ENCODE data around the gene QKI. TPM values are rescaled to one million over a fixed set of nuclear protein-coding genes. Genes with fewer than 3 reads are reported as not detected.

Gene QKI
- 100 to 1,000 TPM; 158 to 304 (median 172) TPM for total RNA-seq

GRCh38 chr6:163414117-163414945 is at the start of gene QKI:
TSS of gene QKI (plus strand) at chr6:163414718. CDS start at chr6:163415194, 476 bp downstream.
- no peaks in the 10 kb centered on the region for H3K4me1 ChIP-seq
- peak within 1 kb of the TSS; percentile 95 to 99 (median 97) for H3K4me3 ChIP-seq
- intact Hi-C loops (cut with DNase I; ENCODE audit: low total_unique reads): loop anchor here (10.0 kb wide), 1 partner anchor 230 kb away; no protein-coding TSS in a partner anchor
- H3K36me3 ChIP-seq: no peaks in the 10 kb centered on the region
- TF ChIP-seq POLR2AphosphoS5 (IDR thresholded peaks at IDR 0.05): peak; percentile 60 to 80 (median 74)
- TF ChIP-seq CTCF (IDR thresholded peaks at IDR 0.05): no peak
- DNase-seq (ENCODE audit: low spot score in 2 of 2): peak; percentile 70 to 73
- H3K27ac ChIP-seq: peak within 1 kb of the TSS; percentile 99 to 100
- H3K27me3 ChIP-seq: no peaks in the 10 kb centered on the region
- H3K9me3 ChIP-seq: no peaks in the 10 kb centered on the region

DNA sequence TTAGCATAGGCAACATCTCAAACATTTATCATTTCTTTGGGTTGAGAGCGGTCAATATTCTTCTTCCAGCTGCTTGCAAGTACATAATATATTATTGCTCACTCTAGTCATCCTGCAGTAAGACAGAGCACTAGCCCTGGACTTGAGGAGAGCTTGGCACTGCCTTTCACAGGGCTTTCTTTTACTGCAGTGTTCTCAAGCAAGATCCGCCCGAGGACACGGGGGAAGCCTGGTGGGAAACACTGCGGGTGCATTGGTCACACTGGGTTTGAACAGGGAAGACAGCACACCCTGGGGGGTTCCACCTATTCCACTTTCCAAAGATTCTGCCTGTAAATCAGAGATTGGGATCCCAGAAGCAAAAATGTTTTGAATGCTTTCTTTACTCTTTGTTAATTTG is 48.2 kb upstream of the QKI start:
- no peaks in the 10 kb centered on the region for H3K36me3 ChIP-seq
- H3K27ac ChIP-seq: no peak overlapping the region
- no peaks in the 10 kb centered on the region for H3K4me1 ChIP-seq
- TF ChIP-seq POLR2AphosphoS5 (IDR thresholded peaks at IDR 0.05): no peak
- no peak for TF ChIP-seq CTCF (IDR thresholded peaks at IDR 0.05)
- TF ChIP-seq POLR2A (IDR thresholded peaks at IDR 0.05): no peak
- no peaks in the 10 kb centered on the region for H3K9me3 ChIP-seq
- no peak for DNase-seq (ENCODE audit: low spot score in 2 of 2)
- intact Hi-C loops (cut with DNase I; ENCODE audit: low total_unique reads): no loop called here
- no peak overlapping the region for H3K4me3 ChIP-seq
- no peaks in the 10 kb centered on the region for H3K27me3 ChIP-seq

DNA sequence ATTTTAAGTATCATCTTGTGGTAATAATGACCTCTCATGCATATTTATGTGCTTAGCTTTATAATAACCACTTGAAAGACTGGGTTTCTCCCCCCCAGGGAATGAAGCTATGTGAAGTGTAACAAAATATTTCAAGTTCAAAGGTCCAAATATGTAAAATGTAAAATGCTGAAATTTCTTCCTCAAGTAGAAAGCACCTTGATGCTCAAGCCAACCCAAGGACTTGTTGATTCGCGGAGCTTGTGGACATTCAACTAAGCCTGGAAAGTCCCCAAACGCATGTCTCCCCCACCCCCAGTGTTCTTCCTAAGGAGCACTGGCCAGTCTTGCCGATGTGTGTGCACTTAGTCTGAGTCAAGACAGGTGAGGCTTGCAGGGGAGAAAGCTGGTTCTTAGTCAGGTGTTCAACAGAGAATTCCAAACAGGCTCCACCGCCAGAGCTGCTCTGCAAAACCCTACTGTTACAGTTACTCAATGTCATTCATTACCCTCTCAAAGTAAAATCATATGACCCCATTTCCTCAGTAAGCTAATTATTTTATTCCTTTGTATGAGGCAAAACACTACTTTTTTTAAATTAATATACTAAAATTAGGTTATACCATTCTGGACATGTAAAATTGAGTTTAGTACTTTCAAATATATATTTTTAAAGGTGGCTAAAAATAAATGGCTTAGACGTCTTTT is 46.9 kb upstream of the QKI start:
- H3K9me3 ChIP-seq: no peaks in the 10 kb centered on the region
- H3K27me3 ChIP-seq: no peaks in the 10 kb centered on the region
- H3K4me3 ChIP-seq: no peak overlapping the region
- H3K27ac ChIP-seq: no peak overlapping the region
- no peak for DNase-seq (ENCODE audit: low spot score in 2 of 2)
- no peaks in the 10 kb centered on the region for H3K4me1 ChIP-seq
- H3K36me3 ChIP-seq: no peaks in the 10 kb centered on the region
- no peak for TF ChIP-seq POLR2A (IDR thresholded peaks at IDR 0.05)
- intact Hi-C loops (cut with DNase I; ENCODE audit: low total_unique reads): no loop called here

GRCh38 chr6:163369141-163369540 is 45.4 kb upstream of the QKI start:
- intact Hi-C loops (cut with DNase I; ENCODE audit: low total_unique reads): no loop called here
- Histone ChIP-seq H3K4me3 (no peak overlapping the region), H3K4me1 (no peaks in the 10 kb centered on the region), H3K27ac (no peak overlapping the region), H3K9me3 (no peaks in the 10 kb centered on the region), H3K27me3 (no peaks in the 10 kb centered on the region), H3K36me3 (no peaks in the 10 kb centered on the region)
- no peak for DNase-seq (ENCODE audit: low spot score in 2 of 2)
- TF ChIP-seq POLR2AphosphoS5 (IDR thresholded peaks at IDR 0.05) (no peak), CTCF (IDR thresholded peaks at IDR 0.05) (no peak), POLR2A (IDR thresholded peaks at IDR 0.05) (no peak)

GRCh38 chr6:163369628-163370365 is 44.7 kb upstream of the QKI start:
- Histone ChIP-seq H3K36me3 (no peaks in the 10 kb centered on the region), H3K9me3 (no peaks in the 10 kb centered on the region), H3K27me3 (no peaks in the 10 kb centered on the region), H3K4me3 (no peak overlapping the region), H3K27ac (no peak overlapping the region), H3K4me1 (no peaks in the 10 kb centered on the region)
- intact Hi-C loops (cut with DNase I; ENCODE audit: low total_unique reads): loop anchor here (5.0 kb wide), 1 partner anchor 327 kb away; no protein-coding TSS in a partner anchor
- TF ChIP-seq CTCF (IDR thresholded peaks at IDR 0.05) (no peak), POLR2A (IDR thresholded peaks at IDR 0.05) (no peak), POLR2AphosphoS5 (IDR thresholded peaks at IDR 0.05) (no peak)
- no peak for DNase-seq (ENCODE audit: low spot score in 2 of 2)

All from breast epithelium (tissue), 4 donors.